Uterus (tissue), 4 donors: Measurements from ENCODE around the gene ZNF644. TPM values are rescaled to one million over a fixed set of nuclear protein-coding genes. Genes with fewer than 3 reads are reported as not detected.
A peak's percentile ranks its signal among the peaks of the same experiment; 100 is the strongest.
"Not testable (repeated sequence)": the region's sequence is repeated elsewhere in the genome, so short reads cannot be mapped to it uniquely, and the experiment has no call there.

ENCODE experiments used
- DNase-seq, 2 donors: peaks; one replicate each; pipeline ENCODE4 v3.0.0-alpha.2; 2019 to 2020
- H3K27ac ChIP-seq, 2 donors: fragments of 200-600 bp; sonication (generic); 1 replicate in 1 of 2; 2 replicates in 1 of 2; pipeline ENCODE4 v1.5.1; 2016 to 2018
- H3K27me3 ChIP-seq, 2 donors: fragments of 200-600 bp; sonication (generic); one replicate each; pipeline ENCODE4 v1.5.1; 2018 to 2019; ENCODE audit warnings: control low read depth in 1 of 2
- H3K36me3 ChIP-seq, 2 donors: fragments of 200-600 bp; sonication (generic); one replicate each; pipeline ENCODE4 v1.5.1; 2019; ENCODE audit warnings: control low read depth in 1 of 2
- H3K4me1 ChIP-seq, 2 donors: fragments of 200-600 bp; sonication (generic); one replicate each; pipeline ENCODE4 v1.5.1; 2018 to 2019; ENCODE audit warnings: control low read depth in 1 of 2
- H3K4me3 ChIP-seq, 2 donors: fragments of 200-600 bp; sonication (generic); 1 replicate in 1 of 2; 2 replicates in 1 of 2; pipeline ENCODE4 v1.5.1; 2018 to 2019; ENCODE audit warnings: mild to moderate bottlenecking in 1 of 2
- H3K9me3 ChIP-seq, 2 donors: fragments of 200-600 bp; sonication (generic); one replicate each; pipeline ENCODE4 v1.5.1; 2019; ENCODE audit warnings: control low read depth in 1 of 2
- POLR2A ChIP-seq, 2 donors: fragments of 450-650 bp; IDR thresholded peaks; one replicate each; pipeline ENCODE4 v1.6.1; 2016; ENCODE audit warnings: antibody characterized with exemption in 2 of 2, mild to moderate bottlenecking in 1 of 2, moderate library complexity in 1 of 2
- intact Hi-C: fragments of 100-400 bp; cut with DNase I; formaldehyde crosslinking; loops from one replicate; pipeline ENCODE4 v1.15.1; 2023; ENCODE audit warnings: low total_unique reads
- total RNA-seq, 4 donors: library from RNA; depleted of rRNA in 3 of 4; stranded (reverse); fragments of >200 nt in 3 of 4; gene quantifications; one replicate each; pipeline versions ENCODE4 v1.1.0 to v1.2.4, GENCODE V29; 2014 to 2023
- TF ChIP-seq, protein P1 (sequence below), 4 experiments: fragments of 200-600 bp in 2 of 4; fragments of 450-650 bp in 2 of 4; sonication (generic) in 2 of 4; IDR thresholded peaks; one replicate each; pipeline ENCODE4 v1.5.1; 2016 to 2019; ENCODE audit warnings: antibody characterized with exemption in 4 of 4, mild to moderate bottlenecking in 2 of 4, moderate library complexity in 1 of 4
- donor health status: DM: yes; HTN: yes; CAD: no.

ZNF644 gene
- 100 to 1,000 TPM in 2 of 4 donors, 10 to 100 TPM in 2; 51.7 to 167 (median 93.3) TPM for total RNA-seq

GRCh38 chr1:91021686-91022517, at the start of gene ZNF644:
Gene ZNF644 (minus strand): TSS chr1:91022035. CDS start chr1:90982353, 39,682 bp downstream.
- Histone ChIP-seq H3K4me3 (peak within 1 kb of the TSS; percentile 86 to 96), H3K9me3 (no peaks in the 10 kb centered on the region), H3K36me3 (no peaks in the 10 kb centered on the region), H3K4me1 (no peaks in the 10 kb centered on the region), H3K27me3 (no peaks in the 10 kb centered on the region), H3K27ac (peak within 1 kb of the TSS; percentile 98 to 100)
- TF ChIP-seq, protein P1, sequence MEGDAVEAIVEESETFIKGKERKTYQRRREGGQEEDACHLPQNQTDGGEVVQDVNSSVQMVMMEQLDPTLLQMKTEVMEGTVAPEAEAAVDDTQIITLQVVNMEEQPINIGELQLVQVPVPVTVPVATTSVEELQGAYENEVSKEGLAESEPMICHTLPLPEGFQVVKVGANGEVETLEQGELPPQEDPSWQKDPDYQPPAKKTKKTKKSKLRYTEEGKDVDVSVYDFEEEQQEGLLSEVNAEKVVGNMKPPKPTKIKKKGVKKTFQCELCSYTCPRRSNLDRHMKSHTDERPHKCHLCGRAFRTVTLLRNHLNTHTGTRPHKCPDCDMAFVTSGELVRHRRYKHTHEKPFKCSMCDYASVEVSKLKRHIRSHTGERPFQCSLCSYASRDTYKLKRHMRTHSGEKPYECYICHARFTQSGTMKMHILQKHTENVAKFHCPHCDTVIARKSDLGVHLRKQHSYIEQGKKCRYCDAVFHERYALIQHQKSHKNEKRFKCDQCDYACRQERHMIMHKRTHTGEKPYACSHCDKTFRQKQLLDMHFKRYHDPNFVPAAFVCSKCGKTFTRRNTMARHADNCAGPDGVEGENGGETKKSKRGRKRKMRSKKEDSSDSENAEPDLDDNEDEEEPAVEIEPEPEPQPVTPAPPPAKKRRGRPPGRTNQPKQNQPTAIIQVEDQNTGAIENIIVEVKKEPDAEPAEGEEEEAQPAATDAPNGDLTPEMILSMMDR (IDR thresholded peaks at IDR 0.05) = peak in 1 of 4 experiments; percentile 7
- peak; percentile 71 to 86 for TF ChIP-seq POLR2A (IDR thresholded peaks at IDR 0.05)
- DNase-seq = peak; percentile 88 to 93
- intact Hi-C loops = no loop called here

DNA sequence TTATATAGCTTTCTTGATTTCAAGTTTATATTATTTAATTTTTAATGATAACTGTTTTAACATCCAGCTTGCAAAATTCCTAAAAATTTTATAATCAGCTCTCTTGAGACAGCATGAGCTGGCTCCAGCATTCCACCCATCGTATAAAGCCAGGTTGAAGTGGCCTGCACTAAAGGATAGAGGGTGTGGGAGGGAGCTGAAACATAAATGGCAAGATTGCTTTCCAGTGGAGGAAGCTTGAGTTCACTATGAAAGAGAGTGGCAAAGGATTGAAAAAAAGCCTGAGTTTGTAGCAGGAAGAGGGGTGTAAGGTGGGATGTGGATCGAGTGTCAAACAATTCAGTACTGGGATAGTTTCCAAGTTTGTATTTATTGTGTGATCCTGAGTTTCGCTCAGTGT, 48.5 kb upstream of the ZNF644 start:
- Histone ChIP-seq H3K4me3 (no peak overlapping the region), H3K36me3 (no peaks in the 10 kb centered on the region), H3K4me1 (no peaks in the 10 kb centered on the region), H3K27ac (no peak overlapping the region), H3K27me3 (no peaks in the 10 kb centered on the region), H3K9me3 (no peaks in the 10 kb centered on the region)
- intact Hi-C loops = no loop called here
- DNase-seq = no peak
- TF ChIP-seq, protein P1 (IDR thresholded peaks at IDR 0.05) = no peak
- TF ChIP-seq POLR2A (IDR thresholded peaks at IDR 0.05) = no peak

GRCh38 chr1:91066538-91066937, 44.7 kb upstream of the ZNF644 start:
- Histone ChIP-seq H3K36me3 (no peaks in the 10 kb centered on the region), H3K9me3 (no peaks in the 10 kb centered on the region), H3K4me1 (no peaks in the 10 kb centered on the region), H3K4me3 (no peak overlapping the region), H3K27ac (no peak overlapping the region), H3K27me3 (no peaks in the 10 kb centered on the region)
- DNase-seq = no peak
- intact Hi-C loops = no loop called here
- TF ChIP-seq POLR2A (IDR thresholded peaks at IDR 0.05) = no peak
- TF ChIP-seq, protein P1 (IDR thresholded peaks at IDR 0.05) = no peak

DNA sequence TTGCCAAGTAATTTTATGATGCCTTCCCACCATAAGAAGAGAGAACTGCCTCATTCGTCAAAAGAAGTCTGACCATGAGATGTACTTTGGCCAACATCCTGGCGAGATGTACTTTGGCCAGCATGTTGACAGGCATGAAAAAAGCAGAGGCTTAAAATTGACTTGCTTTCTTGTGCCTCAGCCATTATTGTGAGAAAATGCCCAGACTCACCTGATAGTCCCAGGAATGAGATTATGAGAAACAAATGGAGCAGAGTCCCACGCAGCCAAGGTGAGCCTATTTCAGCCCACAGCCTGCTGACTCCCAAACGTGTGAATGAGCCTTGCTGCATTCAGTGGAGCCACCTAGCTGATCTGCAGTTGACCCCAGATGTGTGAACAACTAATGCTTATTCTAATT, 43.5 kb upstream of the ZNF644 start:
- DNase-seq = no peak
- Histone ChIP-seq H3K27me3 (no peaks in the 10 kb centered on the region), H3K36me3 (no peaks in the 10 kb centered on the region), H3K27ac (no peak overlapping the region), H3K4me3 (no peak overlapping the region), H3K4me1 (no peaks in the 10 kb centered on the region), H3K9me3 (no peaks in the 10 kb centered on the region)
- TF ChIP-seq POLR2A (IDR thresholded peaks at IDR 0.05) = no peak
- TF ChIP-seq, protein P1 (IDR thresholded peaks at IDR 0.05) = no peak
- intact Hi-C loops = no loop called here

DNA sequence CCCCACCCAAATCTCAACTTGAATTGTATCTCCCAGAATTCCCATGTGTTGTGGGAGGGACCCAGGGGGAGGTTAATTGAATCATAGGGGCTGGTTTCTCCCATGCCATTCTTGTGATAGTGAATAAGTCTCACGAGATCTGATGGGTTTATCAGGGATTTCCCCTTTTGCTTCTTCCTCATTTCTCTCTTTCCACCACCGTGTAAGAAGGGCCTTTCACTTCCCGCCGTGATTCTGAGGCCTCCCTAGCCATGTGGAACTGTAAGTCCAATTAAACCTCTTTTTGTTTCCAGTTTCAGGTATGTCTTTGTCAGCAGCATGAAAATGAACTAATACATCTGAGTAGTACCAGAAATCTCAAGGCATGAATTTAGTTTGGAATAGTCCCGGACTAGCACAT, 41.6 kb upstream of the ZNF644 start:
- intact Hi-C loops, H3K36me3 ChIP-seq: not testable (repeated sequence)

More for the DNA sequence above, 41.6 kb upstream of the ZNF644 start:
- not testable (repeated sequence) for H3K4me1 ChIP-seq, DNase-seq, H3K9me3 ChIP-seq, H3K27ac ChIP-seq, H3K4me3 ChIP-seq, H3K27me3 ChIP-seq
